GM23338 (cell line): Measurements from ENCODE around the gene NUDCD2. TPM values are rescaled to one million over a fixed set of nuclear protein-coding genes. Genes with fewer than 3 reads are reported as not detected.

Experiments
- ATAC-seq: fragments of 200-7000 bp; cut with Tn5 transposase; 3 replicates; pipeline ENCODE4 v1.9.1; 2020
- DNase-seq: peaks from one replicate; pipeline ENCODE4 v3.0.0-alpha.2; 2015; ENCODE audit warnings: low spot score
- H2AFZ ChIP-seq: fragments of 200-600 bp; sonication (generic); 2 replicates; pipeline ENCODE4 v1.8.0; 2016; ENCODE audit warnings: antibody characterized with exemption, mild to moderate bottlenecking, moderate library complexity
- H3F3A ChIP-seq: fragments of 200-600 bp; sonication (generic); replicated peaks from 2 replicates; pipeline ENCODE4 v1.8.0; 2017; ENCODE audit warnings: antibody characterized with exemption, mixed run types, low read depth
- H3K27ac ChIP-seq: fragments of 200-600 bp; sonication (generic); 2 replicates; pipeline ENCODE4 v1.6.1; 2016; ENCODE audit warnings: low read depth
- H3K27me3 ChIP-seq: fragments of 200-600 bp; sonication (generic); 2 replicates; pipeline ENCODE4 v1.8.0; 2016; ENCODE audit warnings: mild to moderate bottlenecking, mixed run types, moderate library complexity; ENCODE audit not compliant: insufficient read depth
- H3K36me3 ChIP-seq: fragments of 200-600 bp; sonication (generic); 2 replicates; pipeline ENCODE4 v1.8.0; 2016; ENCODE audit warnings: mild to moderate bottlenecking; ENCODE audit not compliant: insufficient read depth
- H3K4me1 ChIP-seq: fragments of 200-600 bp; sonication (generic); 2 replicates; pipeline ENCODE4 v1.8.0; 2016; ENCODE audit warnings: mild to moderate bottlenecking, moderate library complexity; ENCODE audit not compliant: insufficient read depth
- H3K4me2 ChIP-seq: fragments of 200-600 bp; sonication (generic); 2 replicates; pipeline ENCODE4 v1.7.1; 2017; ENCODE audit warnings: mixed run types
- H3K4me3 ChIP-seq: fragments of 200-600 bp; sonication (generic); 2 replicates; pipeline ENCODE4 v1.6.1; 2016; ENCODE audit warnings: mixed run types
- H3K79me2 ChIP-seq: fragments of 200-600 bp; sonication (generic); replicated peaks from 2 replicates; pipeline ENCODE4 v1.8.0; 2017; ENCODE audit warnings: mild to moderate bottlenecking; ENCODE audit not compliant: insufficient read depth
- H3K9me2 ChIP-seq: fragments of 200-600 bp; sonication (generic); 2 replicates; pipeline ENCODE4 v1.8.0; 2017; ENCODE audit not compliant: insufficient read depth
- H4K20me1 ChIP-seq: fragments of 200-600 bp; sonication (generic); replicated peaks from 2 replicates; pipeline ENCODE4 v1.8.0; 2017; ENCODE audit warnings: mild to moderate bottlenecking; ENCODE audit not compliant: insufficient read depth
- H3K27ac Mint-ChIP-seq: 2 replicates; pipeline ENCODE4 v1.8.0; 2020; ENCODE audit warnings: inconsistent platforms, mild to moderate bottlenecking, moderate library complexity, mixed read lengths
- H3K27me3 Mint-ChIP-seq: 3 replicates; pipeline ENCODE4 v1.8.0; 2022; ENCODE audit warnings: low read depth, mild to moderate bottlenecking, moderate library complexity, mixed read lengths, inconsistent platforms; ENCODE audit not compliant: insufficient read depth, poor library complexity
- H3K36me3 Mint-ChIP-seq: 3 replicates; pipeline ENCODE4 v1.8.0; 2021; ENCODE audit warnings: low read depth, mild to moderate bottlenecking, inconsistent platforms, moderate library complexity, mixed read lengths
- H3K4me1 Mint-ChIP-seq: 3 replicates; pipeline ENCODE4 v1.8.0; 2020; ENCODE audit warnings: mild to moderate bottlenecking, inconsistent platforms, mixed read lengths
- H3K4me3 Mint-ChIP-seq: 3 replicates; pipeline ENCODE4 v1.8.0; 2021; ENCODE audit warnings: moderate library complexity, mild to moderate bottlenecking, inconsistent platforms, mixed read lengths
- H3K9me3 Mint-ChIP-seq: 3 replicates; pipeline ENCODE4 v1.8.0; 2020; ENCODE audit warnings: moderate library complexity, mild to moderate bottlenecking, inconsistent platforms, mixed read lengths
- CREB1 ChIP-seq: fragments of 250-450 bp; sonication (Bioruptor Pico); IDR thresholded peaks from 2 replicates; pipeline ENCODE4 v1.5.0; 2020; ENCODE audit warnings: low read depth, mild to moderate bottlenecking, moderate library complexity
- CTCF ChIP-seq, 2 experiments: fragments of 200-600 bp in 1 of 2; sonication (generic) in 1 of 2; conservative IDR thresholded peaks; 2 replicates each; pipeline versions ENCODE4 v1.5.1 to v1.6.1; 2016 to 2017; ENCODE audit warnings: antibody characterized with exemption in 2 of 2, low read depth in 2 of 2, mild to moderate bottlenecking in 2 of 2, moderate library complexity in 1 of 2
- ETS1 ChIP-seq: IDR thresholded peaks from 2 replicates; pipeline ENCODE4 v1.6.1; 2016; ENCODE audit warnings: antibody characterized with exemption
- JUNB ChIP-seq: IDR thresholded peaks from one replicate; pipeline ENCODE4 v1.6.1; 2016; ENCODE audit warnings: antibody characterized with exemption; ENCODE audit not compliant: unreplicated experiment
- NANOG ChIP-seq: IDR thresholded peaks from 2 replicates; pipeline ENCODE4 v1.6.1; 2016; ENCODE audit warnings: antibody characterized with exemption, borderline replicate concordance
- POLR2AphosphoS5 ChIP-seq: IDR thresholded peaks from 2 replicates; pipeline ENCODE4 v1.6.1; 2016; ENCODE audit warnings: antibody characterized with exemption, low read depth
- REST ChIP-seq: IDR thresholded peaks from one replicate; pipeline ENCODE4 v1.6.1; 2018; ENCODE audit warnings: antibody characterized with exemption; ENCODE audit not compliant: unreplicated experiment
- STAT1 ChIP-seq: IDR thresholded peaks from one replicate; pipeline ENCODE4 v1.6.1; 2016; ENCODE audit warnings: antibody characterized with exemption; ENCODE audit not compliant: unreplicated experiment
- ZNF331 ChIP-seq: fragments of 250-450 bp; sonication (Bioruptor Pico); IDR thresholded peaks from 2 replicates; pipeline ENCODE4 v1.5.0; 2020; ENCODE audit warnings: low read depth, mild to moderate bottlenecking, moderate library complexity
- ZNF462 ChIP-seq: fragments of 250-450 bp; sonication (Bioruptor Pico); IDR thresholded peaks from 2 replicates; pipeline ENCODE4 v1.5.0; 2020; ENCODE audit warnings: mild to moderate bottlenecking, moderate library complexity
- polyA plus RNA-seq: library from polyadenylated mRNA; unstranded; fragments of >200 nt; fragmentation: Nextera tagmentation; extraction: Ambion mirVana; gene quantifications from 2 replicates; pipeline ENCODE4 v1.2.1, GENCODE V29; 2016
- total RNA-seq: library from RNA; depleted of rRNA; stranded (reverse); fragments of >200 nt; shearing (Covaris generic); gene quantifications from 2 replicates; pipeline ENCODE4 v1.2.3, GENCODE V29; 2014

NUDCD2 gene
- total and polyA plus RNA-seq, 2 experiments from 2014 or later: 23.2 to 123 TPM

- TF ChIP-seq ZNF462 (CRISPR knock-in tag) (no peak), ZNF331 (no peak), NANOG (no peak)
Observed at GRCh38 chr5:163436515-163436914, 23.4 kb downstream of the NUDCD2 start (continued).

GRCh38 chr5:163434401-163434866 is 25.5 kb downstream of the NUDCD2 start:
- no peak overlapping the region for H3K4me2 ChIP-seq
- Mint-ChIP-seq H3K36me3 (peaks cover 16% of the 10 kb centered on the region), H3K27me3 (peaks cover 5% of the 10 kb centered on the region), H3K27ac (no peak overlapping the region), H3K4me3 (peak overlapping the region; percentile 21; the same call in 1 of the 3 replicates), H3K9me3 (no peaks in the 10 kb centered on the region; the same call in 2 of the 3 replicates), H3K4me1 (peaks cover 24% of the 10 kb centered on the region; the same call in 2 of the 3 replicates)
- no peak overlapping the region for H3K4me3 ChIP-seq
- peaks cover 12% of the 10 kb centered on the region for H3K4me1 ChIP-seq
- ATAC-seq (no peak), DNase-seq (no peak)
- H3K27ac ChIP-seq: no peak overlapping the region
- H3K9me2 ChIP-seq: peaks cover 6% of the 10 kb centered on the region; the same call in 1 of the 2 replicates
- H3F3A ChIP-seq: 0 out of 2 replicates have a peak, but pooled peaks cover 5% of the 10 kb centered on the region
- H3K27me3 ChIP-seq: no peaks in the 10 kb centered on the region
- peaks cover 14% of the 10 kb centered on the region for H4K20me1 ChIP-seq
- peaks cover 16% of the 10 kb centered on the region for H3K79me2 ChIP-seq
- no peak overlapping the region for H2AFZ ChIP-seq
- peaks cover 6% of the 10 kb centered on the region for H3K36me3 ChIP-seq
- TF ChIP-seq STAT1 (no peak), REST (no peak), POLR2AphosphoS5 (no peak), JUNB (no peak), CTCF (conservative IDR thresholded peaks at IDR 0.05; ENCODE audit: low read depth in 2 of 2) (no peak), ETS1 (no peak), CREB1 (CRISPR knock-in tag) (no peak), ZNF331 (no peak)
